GM12874 (cell line): ENCODE data around the gene ALK.
A peak's percentile ranks its signal among the peaks of the same experiment; 100 is the strongest.

Experiments
- TF ChIP-seq, protein P1 (sequence below): IDR thresholded peaks from 2 replicates; pipeline ENCODE4 v1.5.1; 2011; ENCODE audit warnings: low read depth, mild to moderate bottlenecking, control low read depth, low read length, moderate library complexity; ENCODE audit not compliant: insufficient read depth

Gene ALK

DNA sequence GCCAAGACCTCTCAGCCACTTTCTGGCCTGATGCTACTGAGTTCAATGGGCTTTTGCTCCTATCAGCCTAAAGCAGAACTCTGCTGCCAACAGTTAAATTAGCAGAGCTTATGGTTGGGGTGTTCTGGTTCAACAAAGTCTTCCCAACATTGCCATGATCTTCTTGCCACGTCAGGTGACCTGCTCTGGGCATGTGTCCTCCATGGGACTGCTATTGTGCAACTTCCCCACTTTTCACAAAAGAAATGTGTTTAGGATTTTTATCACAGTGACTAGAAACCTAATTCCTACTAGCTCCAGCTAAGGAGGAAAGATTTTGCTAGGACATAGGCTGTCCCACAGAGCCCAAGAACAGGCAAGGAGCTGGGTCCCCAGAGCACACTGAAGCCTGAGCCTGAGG lies 56.4 kb downstream of the ALK start:
- TF ChIP-seq, protein P1, sequence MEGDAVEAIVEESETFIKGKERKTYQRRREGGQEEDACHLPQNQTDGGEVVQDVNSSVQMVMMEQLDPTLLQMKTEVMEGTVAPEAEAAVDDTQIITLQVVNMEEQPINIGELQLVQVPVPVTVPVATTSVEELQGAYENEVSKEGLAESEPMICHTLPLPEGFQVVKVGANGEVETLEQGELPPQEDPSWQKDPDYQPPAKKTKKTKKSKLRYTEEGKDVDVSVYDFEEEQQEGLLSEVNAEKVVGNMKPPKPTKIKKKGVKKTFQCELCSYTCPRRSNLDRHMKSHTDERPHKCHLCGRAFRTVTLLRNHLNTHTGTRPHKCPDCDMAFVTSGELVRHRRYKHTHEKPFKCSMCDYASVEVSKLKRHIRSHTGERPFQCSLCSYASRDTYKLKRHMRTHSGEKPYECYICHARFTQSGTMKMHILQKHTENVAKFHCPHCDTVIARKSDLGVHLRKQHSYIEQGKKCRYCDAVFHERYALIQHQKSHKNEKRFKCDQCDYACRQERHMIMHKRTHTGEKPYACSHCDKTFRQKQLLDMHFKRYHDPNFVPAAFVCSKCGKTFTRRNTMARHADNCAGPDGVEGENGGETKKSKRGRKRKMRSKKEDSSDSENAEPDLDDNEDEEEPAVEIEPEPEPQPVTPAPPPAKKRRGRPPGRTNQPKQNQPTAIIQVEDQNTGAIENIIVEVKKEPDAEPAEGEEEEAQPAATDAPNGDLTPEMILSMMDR: no peak

DNA sequence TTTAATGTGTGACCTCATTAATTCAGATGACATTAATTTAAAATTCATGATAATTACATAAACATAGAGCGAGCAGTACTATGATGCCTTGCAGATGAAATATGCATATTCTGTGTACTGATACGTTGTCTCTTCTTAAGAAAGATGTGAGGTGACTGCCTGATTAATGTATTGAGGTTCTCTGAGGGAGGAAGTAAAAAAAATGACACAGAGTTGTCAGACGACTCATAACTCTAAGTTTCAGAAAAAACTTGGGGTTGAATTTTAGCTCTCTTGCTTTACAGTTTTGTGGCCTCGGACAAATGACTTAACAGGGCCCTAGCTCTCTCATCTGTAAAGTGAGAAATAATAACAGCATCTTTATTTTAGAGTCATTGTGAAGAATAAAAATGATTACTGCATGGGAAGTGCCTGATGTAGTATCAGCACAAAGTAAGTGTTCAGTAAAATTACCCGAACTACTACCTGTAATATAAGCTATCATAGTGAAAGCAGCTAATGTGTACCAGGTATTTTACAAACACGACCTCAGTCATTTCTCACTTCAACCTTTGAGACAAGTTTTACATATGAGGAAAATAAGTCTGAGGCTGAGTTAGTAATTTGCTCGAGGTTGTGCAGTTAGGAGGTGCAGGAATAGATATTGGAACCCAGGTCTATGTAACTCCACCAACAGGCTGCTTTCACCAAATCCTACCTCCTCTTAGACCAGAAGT lies 65.3 kb downstream of the ALK start:
- TF ChIP-seq, protein P1: no peak

DNA sequence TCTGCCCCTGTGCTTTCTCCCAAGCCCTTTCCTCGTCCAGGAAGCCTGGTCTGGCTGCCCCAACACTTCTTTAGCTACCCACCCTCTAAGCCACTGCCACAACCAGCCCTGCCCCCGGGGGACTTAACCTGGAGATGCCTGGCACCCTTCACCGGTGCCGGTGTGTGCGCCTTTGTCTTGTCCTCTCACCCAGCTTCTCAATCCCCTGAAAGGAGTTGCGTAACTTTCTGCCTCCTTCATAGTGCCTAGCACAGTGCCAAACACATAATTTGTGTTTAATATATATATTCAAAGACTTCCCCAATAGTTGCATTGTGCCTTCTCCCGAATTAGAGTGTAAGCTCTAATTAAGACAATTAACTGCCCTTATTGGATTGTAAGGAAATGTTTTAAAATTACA lies 70.6 kb downstream of the ALK start:
- TF ChIP-seq, protein P1: no peak

DNA sequence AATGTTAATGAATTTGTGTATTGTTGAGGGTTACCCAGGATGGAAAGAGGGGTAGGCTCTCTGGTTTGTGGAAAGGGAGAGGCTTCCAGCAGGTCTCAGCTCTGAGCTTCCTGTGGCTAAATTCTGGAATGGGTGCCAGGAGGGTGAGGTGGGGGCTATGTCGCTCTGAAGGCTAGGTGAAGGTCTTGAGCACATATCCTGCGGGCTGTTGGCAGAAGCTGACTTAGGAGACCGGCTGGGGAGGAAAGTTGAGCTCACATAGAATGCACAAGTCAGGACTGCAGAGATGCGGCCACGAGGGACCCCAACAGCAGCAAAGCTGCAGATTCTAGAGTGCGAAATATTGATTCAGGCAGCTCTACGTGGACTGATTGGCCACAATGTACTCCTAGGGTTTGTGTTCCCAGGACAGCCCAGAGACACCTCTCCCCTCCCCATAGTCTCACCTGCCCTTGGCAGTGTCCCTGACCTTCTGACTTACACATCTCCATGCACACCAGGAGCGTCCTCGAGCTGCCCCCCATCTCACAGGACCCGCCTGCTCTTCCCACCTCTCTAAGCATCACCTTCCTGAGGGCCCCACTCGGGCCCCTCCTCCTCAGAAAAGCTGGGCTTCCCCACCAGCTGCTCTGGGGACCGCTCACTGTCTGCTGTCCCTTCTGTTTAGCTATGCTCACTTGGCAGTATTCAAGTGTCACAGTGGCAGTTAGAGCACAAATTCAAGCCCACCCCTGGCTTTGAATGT lies 72.6 kb downstream of the ALK start:
- TF ChIP-seq, protein P1: no peak

DNA sequence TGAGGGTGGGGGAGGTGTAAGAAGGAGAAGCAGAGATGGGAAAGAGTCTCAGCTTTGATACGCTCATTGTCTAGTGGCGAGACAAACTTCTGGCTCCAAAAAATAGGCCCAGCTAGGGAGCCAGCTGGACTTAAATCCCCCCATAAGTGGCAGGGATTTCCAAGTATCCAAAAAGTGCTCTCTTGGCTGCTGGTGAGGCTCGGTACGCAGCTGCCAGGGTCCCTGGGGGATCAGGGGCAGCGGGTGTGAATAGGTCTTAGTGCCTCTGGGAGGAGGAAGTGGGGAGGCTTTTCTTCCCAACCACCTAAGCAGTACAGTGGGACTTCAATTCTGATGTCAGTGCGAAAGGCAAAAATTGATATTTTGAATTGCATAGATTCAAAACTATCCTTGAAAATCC lies 73.5 kb downstream of the ALK start:
- TF ChIP-seq, protein P1: no peak

DNA sequence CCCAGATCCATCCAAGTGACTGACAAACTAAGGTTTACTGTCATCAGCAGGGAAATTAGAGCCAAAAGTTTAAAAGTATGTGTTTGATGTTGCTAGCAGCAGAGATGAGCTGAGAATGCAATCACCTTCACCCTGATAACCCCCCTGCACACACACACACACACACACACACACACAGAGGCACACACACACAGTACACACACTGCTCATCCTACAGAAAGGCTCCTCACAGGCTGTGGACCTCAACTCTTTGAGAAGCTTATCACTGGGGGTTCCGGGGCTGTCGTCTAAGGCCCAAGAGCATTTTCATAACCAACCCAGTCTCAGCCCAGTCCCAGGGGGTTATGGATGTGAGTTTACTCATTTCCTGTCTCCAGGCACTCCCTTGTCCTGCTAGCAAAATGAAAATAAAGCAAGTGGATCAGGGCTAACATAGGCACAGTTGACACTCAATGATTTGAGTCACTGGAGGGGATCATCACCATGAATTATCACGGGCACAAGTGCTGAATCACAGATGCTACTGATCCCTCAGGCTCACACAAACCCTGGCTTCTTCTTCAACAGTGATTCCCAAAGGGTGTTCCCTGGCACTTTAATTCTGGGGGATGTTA lies 76.6 kb downstream of the ALK start:
- TF ChIP-seq, protein P1: no peak

DNA sequence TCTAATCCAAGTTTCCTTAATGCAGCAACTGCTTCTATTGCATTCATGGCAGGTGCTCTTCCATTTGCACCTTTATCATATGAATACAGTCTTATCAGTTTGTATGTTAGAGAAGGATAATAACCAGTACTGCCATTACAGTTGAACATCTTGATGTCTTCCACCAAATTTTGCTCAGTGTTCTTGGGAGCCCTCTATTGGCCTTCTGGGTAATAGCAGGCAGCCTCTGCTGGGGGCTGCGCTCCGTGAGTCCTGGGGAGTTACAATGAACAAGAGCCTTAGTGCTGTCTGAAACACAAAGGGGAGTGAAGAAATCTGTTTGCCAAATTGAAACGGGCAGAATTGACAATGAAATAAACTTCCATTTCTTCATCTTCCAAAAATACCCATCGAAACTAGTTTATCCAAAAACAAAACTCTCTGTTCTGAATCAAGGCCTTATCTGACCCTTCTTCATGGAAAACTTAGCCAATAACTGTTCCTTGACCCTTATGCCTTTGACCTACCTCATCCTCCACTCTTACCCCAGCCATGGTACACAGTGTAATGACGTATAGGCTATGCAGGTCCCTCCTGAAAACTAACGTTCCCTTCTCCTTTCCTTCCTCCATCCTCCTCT lies 79.9 kb downstream of the ALK start:
- TF ChIP-seq, protein P1: peak; percentile 88
